HepG2 (cell line): ENCODE measurements around the gene RPGR. TPM values are rescaled to one million over a fixed set of nuclear protein-coding genes. Genes with fewer than 3 reads are reported as not detected.

Experiments
- ATAC-seq: fragments of 200-7000 bp; cut with Tn5 transposase; 3 replicates; pipeline ENCODE4 v1.9.1; 2020; ENCODE audit warnings: mild to moderate bottlenecking, moderate library complexity
- BruUV-seq: library from RNA; stranded (reverse); fragments of 400-500 nt; replicated peaks from 2 replicates; lab custom pipeline; 2021; lab: Mats Ljungman, UMichigan
- CTCF ChIA-PET: fragments of 300-600 bp; formaldehyde crosslinking; extraction: SDS; loops from one replicate; lab custom pipeline; 2021; ENCODE audit warnings: low total read pairs, inconsistent platforms, low intra/inter-chr PET ratio; lab: Yijun Ruan, JAX
- POLR2A ChIA-PET: fragments of 350-600 bp; sonication (Branson Sonifier 250); formaldehyde crosslinking; loops from one replicate; lab custom pipeline; 2020; ENCODE audit warnings: antibody characterized with exemption, inconsistent platforms; lab: Yijun Ruan, JAX
- DNase-seq: peaks from one replicate; pipeline ENCODE4 v3.0.0-alpha.2; 2015; ENCODE audit warnings: low spot score
- FAIRE-seq: peaks from 3 replicates; lab custom pipeline; 2011; peaks lifted over from hg19 to GRCh38; lab: Jason Lieb, UNC
- H2AFZ ChIP-seq: one replicate; pipeline ENCODE4 v1.6.1; 2011; ENCODE audit warnings: low read length, inconsistent platforms
- H3K27ac ChIP-seq: fragments of 300-600 bp; 3 replicates; pipeline ENCODE4 v1.8.0; 2011; ENCODE audit warnings: mixed run types, mild to moderate bottlenecking, mixed read lengths, low read length, inconsistent platforms; ENCODE audit not compliant: insufficient read depth; ENCODE audit errors: extremely low read length
- H3K27me3 ChIP-seq, 2 experiments: fragments of 200-600 bp in 1 of 2; 2 replicates in 1 of 2; 3 replicates in 1 of 2; pipeline versions ENCODE4 v1.6.0 to v1.8.0; 2011; ENCODE audit warnings: low read length in 2 of 2, mild to moderate bottlenecking in 2 of 2, moderate library complexity in 2 of 2, inconsistent platforms in 1 of 2; ENCODE audit not compliant: insufficient read depth in 2 of 2, control insufficient read depth in 1 of 2
- H3K36me3 ChIP-seq, 2 experiments: fragments of 200-600 bp in 1 of 2; replicated peaks in 1 of 2; 2 replicates in 1 of 2; 3 replicates in 1 of 2; pipeline versions ENCODE4 v1.5.1 to v1.8.0; 2011; ENCODE audit warnings: low read length in 2 of 2, inconsistent platforms in 1 of 2; ENCODE audit not compliant: insufficient read depth in 2 of 2, control insufficient read depth in 1 of 2
- H3K4me1 ChIP-seq: 2 replicates; pipeline ENCODE4 v1.5.1; 2012; ENCODE audit warnings: low read length, inconsistent platforms; ENCODE audit not compliant: insufficient read depth
- H3K4me2 ChIP-seq: 2 replicates; pipeline ENCODE4 v1.6.0; 2011; ENCODE audit warnings: low read depth, low read length, inconsistent platforms
- H3K4me3 ChIP-seq, 3 experiments: fragments of 200-600 bp in 1 of 3; sonication (generic), shearing (Covaris generic) in 1 of 3; replicated peaks in 1 of 3; 2 replicates each; pipeline ENCODE4 v1.5.1; 2011 to 2016; ENCODE audit warnings: low read length in 3 of 3, inconsistent platforms in 2 of 3, low read depth in 2 of 3, mild to moderate bottlenecking in 2 of 3, control low read depth in 1 of 3, mixed read lengths in 1 of 3; ENCODE audit not compliant: insufficient read depth in 1 of 3
- H3K79me2 ChIP-seq: one replicate; pipeline ENCODE4 v1.6.1; 2011; ENCODE audit warnings: low read length, inconsistent platforms; ENCODE audit not compliant: insufficient read depth
- H3K9ac ChIP-seq: 2 replicates; pipeline ENCODE4 v1.6.0; 2011; ENCODE audit warnings: mild to moderate bottlenecking, low read depth, low read length, inconsistent platforms; ENCODE audit not compliant: insufficient read depth
- H3K9me3 ChIP-seq: 2 replicates; pipeline ENCODE4 v1.5.1; 2012; ENCODE audit warnings: mild to moderate bottlenecking, low read length
- H4K20me1 ChIP-seq: 2 replicates; pipeline ENCODE4 v1.6.0; 2011; ENCODE audit warnings: inconsistent platforms, mild to moderate bottlenecking, low read length, moderate library complexity; ENCODE audit not compliant: insufficient read depth
- EEA1 ChIP-seq: sonication (generic); formaldehyde crosslinking; IDR thresholded peaks from 2 replicates; pipeline ENCODE4 v1.5.1; 2020; ENCODE audit warnings: mild to moderate bottlenecking, missing genetic modification reagents, borderline replicate concordance
- FOXJ3 ChIP-seq: sonication (generic); formaldehyde crosslinking; IDR thresholded peaks from 2 replicates; pipeline ENCODE4 v1.4.0; 2020; ENCODE audit warnings: missing genetic modification reagents, mild to moderate bottlenecking, borderline replicate concordance
- JUN ChIP-seq: sonication (generic); formaldehyde crosslinking; IDR thresholded peaks from 2 replicates; pipeline ENCODE4 v1.4.0; 2020; ENCODE audit warnings: mild to moderate bottlenecking, missing genetic modification reagents
- NBN ChIP-seq: fragments of 450-650 bp; conservative IDR thresholded peaks from 2 replicates; pipeline ENCODE4 v1.6.1; 2017
- SETDB1 ChIP-seq: sonication (generic); formaldehyde crosslinking; IDR thresholded peaks from 2 replicates; pipeline ENCODE4 v1.5.1; 2020; ENCODE audit warnings: missing genetic modification reagents, mild to moderate bottlenecking, borderline replicate concordance
- ZMYM4 ChIP-seq: sonication (generic); formaldehyde crosslinking; IDR thresholded peaks from 2 replicates; pipeline ENCODE4 v1.8.1; 2023; ENCODE audit warnings: mild to moderate bottlenecking, missing genetic modification reagents
- ZNF142 ChIP-seq: sonication (generic); formaldehyde crosslinking; IDR thresholded peaks from 2 replicates; pipeline ENCODE4 v1.4.0; 2020; ENCODE audit warnings: missing genetic modification reagents
- ZNF251 ChIP-seq: sonication (generic); formaldehyde crosslinking; IDR thresholded peaks from 2 replicates; pipeline ENCODE4 v1.9.0; 2021; ENCODE audit warnings: mild to moderate bottlenecking, missing genetic modification reagents
- ZNF3 ChIP-seq: IDR thresholded peaks from 2 replicates; pipeline ENCODE4 v1.7.0; 2017; ENCODE audit warnings: inconsistent platforms
- ZNF501 ChIP-seq: sonication (generic); formaldehyde crosslinking; IDR thresholded peaks from 2 replicates; pipeline ENCODE4 v1.5.1; 2020; ENCODE audit warnings: mild to moderate bottlenecking, moderate library complexity, missing genetic modification reagents
- ZNF891 ChIP-seq: sonication (generic); formaldehyde crosslinking; IDR thresholded peaks from 2 replicates; pipeline ENCODE4 v1.5.0; 2020; ENCODE audit warnings: mild to moderate bottlenecking, missing genetic modification reagents
- ZSCAN9 ChIP-seq: IDR thresholded peaks from 2 replicates; pipeline ENCODE4 v1.6.1; 2016; ENCODE audit warnings: borderline replicate concordance
- WGBS: methylation state at CpG from one replicate; pipeline ENCODE4 v1.1.6; 2017; ENCODE audit warnings: low lambda C conversion rate; 5-methylcytosine and 5-hydroxymethylcytosine counted together
- in situ Hi-C: cut with HindIII; loops from 2 replicates; pipeline ENCODE4 v1.10.0; 2017; ENCODE audit warnings: low pct_unique_long_range_greater_than_20kb; ENCODE audit not compliant: extremely low pct_ligation_motif_present
- intact Hi-C: fragments of 100-400 bp; cut with micrococcal nuclease; formaldehyde crosslinking; loops from one replicate; pipeline ENCODE4 v1.10.0; 2022; ENCODE audit not compliant: unreplicated experiment
- polyA plus RNA-seq, 8 experiments: library from polyadenylated mRNA; depleted of rRNA in 3 of 8; stranded (reverse) in 7 of 8; unstranded in 1 of 8; fragments of >200 nt; fragmentation: Illumina TruSeq in 4 of 8; extraction: Trizol in 4 of 8; gene quantifications; 2 replicates each; pipeline versions ENCODE4 v1.2.1 to v1.2.3, GENCODE V29; 2011 to 2016; ENCODE audit warnings: low read depth in 4 of 8, missing spikeins in 1 of 8, mixed read lengths in 1 of 8; ENCODE audit not compliant: insufficient read depth in 1 of 8
- total RNA-seq, 5 experiments: library from RNA; depleted of rRNA; stranded (reverse); fragments of >200 nt; fragmentation: Illumina TruSeq; extraction: Trizol; gene quantifications; 2 replicates each; pipeline ENCODE4 v1.2.3, GENCODE V29; 2016; ENCODE audit warnings: low read depth in 1 of 5

Gene RPGR
- total and polyA plus RNA-seq, 2 of the 13 experiments (the other 11 are each of a cell fraction or from before 2014, with no cell fraction given), result 2.1 to 12.1 TPM

- Histone ChIP-seq H2AFZ (no peak overlapping the region), H3K9ac (no peak overlapping the region), H3K4me2 (no peak overlapping the region), H3K79me2 (no peaks in the 10 kb centered on the region), H3K4me1 (no peaks in the 10 kb centered on the region), H3K36me3 (no peaks in the 10 kb centered on the region), H3K27me3 (no peaks in the 10 kb centered on the region), H3K4me3 (no peak overlapping the region), H3K27ac (no peak overlapping the region), H4K20me1 (no peaks in the 10 kb centered on the region), H3K9me3 (no peaks in the 10 kb centered on the region)
- no peak for FAIRE-seq
- no peak for ATAC-seq
- ChIA-PET CTCF (no interaction called here), POLR2A (no interaction called here)
- no peak for DNase-seq
- no TSS peak for BruUV-seq
- 0% methylated on average over 3 of the region's 3 CpGs for whole genome bisulfite sequencing
- TF ChIP-seq ZNF891 (no peak), EEA1 (no peak), FOXJ3 (no peak), ZMYM4 (CRISPR knock-in tag) (no peak), ZNF142 (CRISPR knock-in tag) (no peak), ZNF501 (no peak), ZSCAN9 (CRISPR knock-in tag) (no peak), ZNF251 (CRISPR knock-in tag) (no peak), SETDB1 (CRISPR knock-in tag) (no peak), JUN (no peak), ZNF3 (CRISPR knock-in tag) (no peak), NBN (no peak)
- in situ Hi-C loops (no loop called here), intact Hi-C loops (no loop called here)
Observed at GRCh38 chrX:38232079-38232686, 95.1 kb downstream of the RPGR start.
